Stimulated activated CD8-positive, alpha-beta memory T cell treated with anti-CD3 and anti-CD28 coated beads, Interleukin-2, amount 100 ng/mL, for 48 hours (primary cell): Measurements from ENCODE around the gene ZNF518A.
"Not testable (repeated sequence)": the region's sequence is repeated elsewhere in the genome, so short reads cannot be mapped to it uniquely, and the experiment has no call there.

ENCODE experiments used
- DNase-seq, 2 donors: peaks; one replicate each; pipeline ENCODE4 v3.0.0-alpha.2; 2020; ENCODE audit warnings: low read depth in 2 of 2

Gene ZNF518A

DNA sequence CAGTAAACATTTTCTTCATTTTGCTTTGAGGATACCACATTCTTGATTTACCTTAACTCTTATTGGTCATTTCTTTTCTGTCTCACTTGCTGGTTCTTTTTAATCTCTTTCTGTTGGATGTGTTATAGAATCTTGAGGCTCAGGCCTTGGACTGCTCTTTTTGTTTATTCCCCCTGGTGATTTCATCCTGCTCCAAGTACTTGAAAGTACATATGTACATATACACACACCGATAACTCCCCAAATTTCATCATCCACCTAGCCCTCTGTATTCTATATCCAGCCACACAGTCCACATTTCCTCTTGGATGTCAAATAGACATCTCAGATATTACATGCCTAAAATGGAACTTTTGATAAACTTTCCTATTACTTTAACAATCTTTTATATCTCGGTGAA, 7.5 kb downstream of the ZNF518A start:
- DNase-seq: no peak

- DNase-seq: no peak
Measured at GRCh38 chr10:96138102-96138501, 8.0 kb downstream of the ZNF518A start.

DNA sequence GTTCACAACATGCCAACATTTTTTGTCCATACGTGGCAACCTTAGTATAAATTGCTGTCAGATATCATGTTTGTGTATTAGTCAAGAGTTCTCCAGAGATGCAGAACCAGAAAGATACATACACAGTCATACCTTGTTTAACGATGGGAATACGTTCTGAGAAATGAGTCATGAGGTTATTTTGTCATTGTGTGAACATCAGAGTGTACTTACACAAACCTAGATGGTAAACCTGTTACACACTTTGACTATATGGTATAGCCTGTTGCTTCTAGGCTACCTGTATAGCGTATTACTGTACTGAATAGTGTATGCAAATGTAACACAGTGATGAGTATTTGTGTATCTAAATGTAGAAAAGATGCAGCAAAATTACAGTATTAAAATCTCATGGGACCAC, 22.3 kb downstream of the ZNF518A start:
- DNase-seq: no peak

DNA sequence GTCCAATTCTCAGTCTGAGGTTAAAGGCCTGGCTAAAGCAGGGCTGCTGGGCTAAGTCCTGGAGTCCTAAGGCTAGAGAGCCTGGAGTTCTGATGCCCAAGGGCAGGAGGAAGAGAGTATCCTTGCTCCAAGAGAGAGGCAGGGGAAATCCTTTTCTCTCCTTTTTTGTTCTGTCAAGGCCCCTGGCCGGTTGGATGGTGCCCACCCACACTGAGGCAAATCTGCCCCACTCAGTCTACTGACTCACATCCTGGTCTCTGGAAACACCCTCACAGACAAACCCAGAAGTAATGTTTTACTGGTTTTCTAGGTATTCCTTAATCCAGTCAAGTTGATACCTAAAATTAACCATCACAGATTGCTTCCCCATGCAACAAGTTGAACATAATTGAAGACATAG, 23.0 kb downstream of the ZNF518A start:
- no peak for DNase-seq

GRCh38 chr10:96165726-96166125, 35.6 kb downstream of the ZNF518A start:
- DNase-seq: no peak

DNA sequence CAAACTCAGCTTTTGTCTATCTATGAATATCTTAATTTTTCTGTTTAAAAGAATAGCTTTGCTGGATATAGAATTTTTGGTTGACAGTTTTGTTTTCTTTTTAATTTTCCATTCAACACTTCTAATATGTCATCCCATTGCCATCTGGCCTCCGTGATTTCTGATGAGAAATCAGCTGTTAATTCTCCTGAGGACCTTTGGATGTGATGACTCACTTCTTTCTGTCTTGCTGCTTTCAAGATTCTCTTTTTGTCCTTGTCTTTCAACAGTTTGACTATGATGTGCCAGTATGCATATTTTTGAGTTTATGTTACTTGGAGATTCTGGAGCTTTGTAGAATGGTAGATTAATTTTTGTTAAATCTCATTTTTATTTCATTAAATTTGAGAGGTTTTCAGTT, 38.4 kb downstream of the ZNF518A start:
- no peak for DNase-seq

- DNase-seq: no peak
Measured at GRCh38 chr10:96170230-96170629, 40.1 kb downstream of the ZNF518A start.

DNA sequence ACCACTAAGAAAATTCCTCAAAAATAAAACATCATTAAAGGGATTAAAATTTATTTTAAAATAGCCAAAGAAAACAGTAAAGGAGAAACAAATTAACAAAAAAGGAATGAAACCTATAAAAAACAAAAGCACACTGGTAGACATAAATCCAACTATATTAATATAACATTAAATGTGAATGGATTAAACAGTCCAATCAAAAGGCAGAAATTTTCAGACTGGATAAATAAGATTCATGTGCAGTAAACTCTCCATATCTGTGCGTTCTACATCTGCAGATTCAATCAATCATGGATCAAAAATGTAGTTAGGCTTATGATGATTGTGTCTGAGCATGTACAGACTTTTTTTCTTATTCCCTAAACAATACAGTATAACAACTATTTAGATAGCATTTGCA, 42.6 kb downstream of the ZNF518A start:
- DNase-seq: no peak

DNA sequence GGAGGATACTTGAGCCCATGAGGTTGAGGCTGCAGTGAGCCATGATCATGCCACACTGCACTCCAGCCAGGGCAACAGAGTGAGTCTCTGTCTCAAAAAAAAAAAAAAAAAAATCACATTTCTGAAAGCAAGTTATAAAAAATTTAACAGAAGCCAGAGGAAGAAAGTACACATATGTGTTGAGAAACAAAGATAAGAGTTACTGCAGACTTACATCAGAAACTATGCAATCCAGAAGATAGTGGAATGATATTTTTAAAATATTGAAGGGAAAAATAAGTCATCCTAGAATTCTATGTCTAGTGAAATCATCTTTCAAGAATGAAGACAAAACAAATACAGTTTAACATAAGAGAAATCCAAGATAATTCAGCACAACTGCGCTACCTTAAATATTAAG, 46.9 kb downstream of the ZNF518A start:
- no peak for DNase-seq

- no peak for DNase-seq
Measured at GRCh38 chr10:96188421-96188820, 58.3 kb downstream of the ZNF518A start.

DNA sequence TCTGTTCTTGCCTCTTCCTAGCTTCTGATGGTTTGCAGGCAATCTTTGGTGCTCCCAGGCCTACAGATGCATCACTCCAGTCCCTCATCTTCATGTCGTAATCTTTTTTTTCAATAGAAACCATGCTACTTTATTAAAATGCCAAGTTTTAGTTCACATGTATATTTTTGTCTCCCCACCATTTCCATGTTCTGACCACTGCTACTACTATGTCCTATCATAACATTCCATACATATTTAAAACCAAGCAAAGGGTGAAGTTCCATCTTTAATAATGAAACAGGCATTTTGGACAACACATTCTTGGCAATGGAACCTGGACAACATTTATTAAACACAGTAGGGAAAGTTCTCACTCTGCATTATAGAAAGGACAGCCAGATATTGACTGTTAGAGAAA, 58.8 kb downstream of the ZNF518A start:
- DNase-seq: no peak

DNA sequence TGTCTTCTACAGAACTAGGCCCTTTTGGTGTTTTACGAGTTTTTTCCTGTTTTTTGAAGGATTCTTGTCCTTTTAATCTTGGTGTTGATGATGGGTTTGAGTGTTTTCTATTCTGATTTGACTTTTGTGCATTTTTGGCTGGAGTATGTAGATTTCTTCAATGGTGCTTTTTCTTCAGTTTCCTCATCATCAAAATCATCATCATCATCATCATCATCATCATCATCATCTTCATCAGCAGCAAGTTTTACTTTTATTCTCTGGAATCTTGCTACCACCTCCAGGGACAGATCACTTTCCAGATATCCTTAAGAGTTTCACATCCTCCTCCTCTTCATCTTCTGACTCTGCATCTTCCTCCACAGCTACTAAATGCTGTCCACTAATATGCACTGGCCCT, 59.4 kb downstream of the ZNF518A start:
- not testable (repeated sequence) for DNase-seq

DNA sequence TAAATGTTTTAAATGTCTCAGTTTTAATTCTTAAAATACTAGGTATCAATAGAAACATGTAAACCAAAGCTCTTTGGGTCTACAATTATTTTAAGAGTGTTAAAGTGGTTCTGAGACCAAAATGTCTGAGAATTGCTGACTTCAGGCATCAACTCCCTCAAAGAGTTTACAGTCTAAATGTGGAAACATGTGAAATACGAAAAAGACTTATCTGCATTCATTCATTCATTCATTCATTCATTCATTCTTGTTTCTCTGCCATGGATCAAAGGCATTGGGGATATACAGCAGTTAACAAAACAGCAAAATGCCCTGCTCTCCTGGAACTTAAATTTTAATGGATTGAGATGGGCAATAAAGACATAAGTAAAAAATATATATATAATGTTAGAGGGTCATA, 71.4 kb downstream of the ZNF518A start:
- DNase-seq: no peak

GRCh38 chr10:96205580-96205979, 75.5 kb downstream of the ZNF518A start:
- no peak for DNase-seq

DNA sequence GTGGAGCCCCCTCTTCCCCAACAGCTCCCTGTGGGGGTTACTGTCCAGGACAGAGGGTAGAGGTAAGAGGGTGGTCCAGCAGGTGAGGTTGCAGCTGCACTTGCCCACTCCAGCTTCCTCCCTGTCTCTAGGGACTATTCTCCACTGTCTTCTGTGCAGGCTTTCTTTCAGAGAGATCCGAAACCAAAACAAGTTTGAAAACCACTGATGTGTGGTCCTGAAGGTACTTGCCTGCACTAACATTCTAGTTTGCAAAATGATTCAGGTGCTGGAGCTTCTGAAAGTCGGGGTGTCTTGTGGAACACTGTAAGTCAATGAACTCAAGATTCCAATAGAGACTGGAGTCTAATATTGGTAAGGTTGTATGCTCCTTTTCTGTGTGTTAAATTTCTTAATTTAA, 78.2 kb downstream of the ZNF518A start:
- no peak for DNase-seq

DNA sequence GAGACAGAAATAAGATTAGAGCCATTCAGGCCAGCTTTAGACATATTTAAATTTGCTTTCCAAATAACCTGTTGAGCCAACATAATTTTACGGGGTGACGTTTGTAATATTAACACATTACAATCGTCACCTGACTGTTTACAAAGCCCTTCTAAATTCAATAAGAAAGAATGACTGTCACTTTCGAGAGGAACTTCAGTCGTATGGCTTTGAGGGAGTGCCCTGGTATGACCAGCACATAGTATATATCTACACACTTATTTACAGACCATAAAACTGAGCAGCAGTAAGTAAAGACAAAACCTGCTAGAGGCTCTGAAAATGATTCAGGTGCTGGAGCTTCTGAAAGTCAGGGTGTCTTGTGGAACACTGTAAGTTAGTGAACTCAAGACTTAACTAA, 78.8 kb downstream of the ZNF518A start:
- no peak for DNase-seq

- no peak for DNase-seq
Measured at GRCh38 chr10:96211764-96212163, 81.7 kb downstream of the ZNF518A start.

DNA sequence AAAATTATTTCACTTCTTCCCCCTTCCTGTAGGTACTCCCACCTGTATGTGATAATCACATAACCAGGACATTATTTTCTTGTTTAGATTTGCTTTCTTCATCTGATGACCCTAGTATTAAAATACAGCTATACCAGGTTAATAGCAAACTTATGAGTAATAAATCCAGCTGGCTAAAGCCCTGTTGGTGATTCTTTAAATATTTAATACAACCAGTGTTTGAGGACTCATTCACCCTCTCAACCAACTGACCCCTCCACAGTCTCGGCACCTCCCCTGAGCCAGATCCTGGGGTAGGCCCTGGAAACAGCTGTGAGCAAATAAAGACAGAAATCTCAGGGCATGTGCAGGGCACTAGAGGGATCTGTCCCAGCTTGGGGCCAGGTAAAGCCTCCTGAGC, 82.8 kb downstream of the ZNF518A start:
- no peak for DNase-seq
